ENCODE data around the gene ZNF248.

DNA sequence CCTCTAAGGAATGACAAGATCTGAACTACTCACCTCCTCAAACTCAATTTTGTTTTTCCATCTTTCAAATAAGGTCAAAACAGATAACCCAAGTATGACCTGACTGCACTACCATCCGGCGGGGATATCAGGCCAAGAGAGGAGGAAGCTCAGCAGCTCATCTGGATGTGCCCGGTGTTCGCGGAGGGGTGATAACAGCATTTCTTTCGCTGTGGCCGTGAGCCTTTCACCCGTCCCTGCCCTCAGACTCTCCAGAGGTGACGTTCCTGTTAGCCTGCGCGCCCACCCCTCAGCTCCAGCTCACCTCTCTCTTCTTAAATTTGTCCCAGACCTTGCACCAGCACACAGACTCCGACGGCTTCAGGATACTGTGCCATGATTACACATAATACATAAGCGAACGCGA is 526 bp downstream of the ZNF248 start:
- TF ChIP-seq, protein P1, sequence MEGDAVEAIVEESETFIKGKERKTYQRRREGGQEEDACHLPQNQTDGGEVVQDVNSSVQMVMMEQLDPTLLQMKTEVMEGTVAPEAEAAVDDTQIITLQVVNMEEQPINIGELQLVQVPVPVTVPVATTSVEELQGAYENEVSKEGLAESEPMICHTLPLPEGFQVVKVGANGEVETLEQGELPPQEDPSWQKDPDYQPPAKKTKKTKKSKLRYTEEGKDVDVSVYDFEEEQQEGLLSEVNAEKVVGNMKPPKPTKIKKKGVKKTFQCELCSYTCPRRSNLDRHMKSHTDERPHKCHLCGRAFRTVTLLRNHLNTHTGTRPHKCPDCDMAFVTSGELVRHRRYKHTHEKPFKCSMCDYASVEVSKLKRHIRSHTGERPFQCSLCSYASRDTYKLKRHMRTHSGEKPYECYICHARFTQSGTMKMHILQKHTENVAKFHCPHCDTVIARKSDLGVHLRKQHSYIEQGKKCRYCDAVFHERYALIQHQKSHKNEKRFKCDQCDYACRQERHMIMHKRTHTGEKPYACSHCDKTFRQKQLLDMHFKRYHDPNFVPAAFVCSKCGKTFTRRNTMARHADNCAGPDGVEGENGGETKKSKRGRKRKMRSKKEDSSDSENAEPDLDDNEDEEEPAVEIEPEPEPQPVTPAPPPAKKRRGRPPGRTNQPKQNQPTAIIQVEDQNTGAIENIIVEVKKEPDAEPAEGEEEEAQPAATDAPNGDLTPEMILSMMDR (conservative IDR thresholded peaks at IDR 0.05 in 1 of 2, IDR thresholded peaks at IDR 0.05 in 1 of 2; ENCODE audit: low read depth in 1 of 2, low read length in 2 of 2), result no peak
- TF ChIP-seq EZH2 (IDR thresholded peaks at IDR 0.05; ENCODE audit: low read length, missing control alignments), result no peak
